ENCODE measurements around the gene TRDMT1. TPM values are rescaled to one million over a fixed set of nuclear protein-coding genes. Genes with fewer than 3 reads are reported as not detected.
"Not testable (repeated sequence)": the region's sequence is repeated elsewhere in the genome, so short reads cannot be mapped to it uniquely, and the experiment has no call there.

The TRDMT1 gene
- total RNA-seq, 5 donors from 2014 or later (not counting 1 experiment from before 2014, with no cell fraction given), result 14.1 to 22.6 (median 20.5) TPM

GRCh38 chr10:17120694-17121093 lies 80.8 kb downstream of the TRDMT1 start:
- Mint-ChIP-seq H3K36me3 (peaks cover 72% of the 10 kb centered on the region), H3K9me3 (no peaks in the 10 kb centered on the region), H3K27me3 (no peaks in the 10 kb centered on the region), H3K4me1 (peaks cover under 1 to 1% (median 1%) of the 10 kb centered on the region in 3 donors), H3K27ac (no peak overlapping the region), H3K4me3 (no peak overlapping the region)
- ChIA-PET POLR2A (no interaction called here), CTCF (no interaction called here)
- no peak for ATAC-seq (replicated peaks in 1 of 4)
- Histone ChIP-seq H3K27me3 (replicated peaks in 1 of 2; ENCODE audit: control insufficient read depth in 2 of 2, extremely low read depth in 1 of 2, insufficient read depth in 2 of 2, low read length in 1 of 2) (no peaks in the 10 kb centered on the region), H3K4me1 (ENCODE audit: control insufficient read depth in 1 of 2, extremely low read depth in 1 of 2, insufficient read depth in 2 of 2, low read length in 2 of 2) (no peaks in the 10 kb centered on the region), H3K27ac (ENCODE audit: low read length) (no peak overlapping the region), H3K9me3 (no peaks in the 10 kb centered on the region), H3K36me3 (ENCODE audit: control insufficient read depth in 2 of 2, extremely low read depth in 1 of 2, insufficient read depth in 1 of 2, low read length in 1 of 2) (peaks cover 0 to 14% of the 10 kb centered on the region in 2 donors), H3K4me3 (ENCODE audit: control insufficient read depth in 1 of 2, extremely low read depth in 1 of 2, low read length in 1 of 2) (no peak overlapping the region)
- no peak for DNase-seq
- WGBS (ENCODE audit: insufficient coverage), result 100% methylated on average over 1 of the region's 3 CpGs

- H3K27ac ChIP-seq (ENCODE audit: low read length), result no peak overlapping the region
- H3K9me3 ChIP-seq, result no peaks in the 10 kb centered on the region
- no peaks in the 10 kb centered on the region for H3K9me3 Mint-ChIP-seq
- no peak overlapping the region for H3K4me3 ChIP-seq (ENCODE audit: control insufficient read depth in 1 of 2, extremely low read depth in 1 of 2, low read length in 1 of 2)
- ChIA-PET POLR2A (no interaction called here), CTCF (no interaction called here)
- no peaks in the 10 kb centered on the region for H3K27me3 ChIP-seq (replicated peaks in 1 of 2; ENCODE audit: control insufficient read depth in 2 of 2, extremely low read depth in 1 of 2, insufficient read depth in 2 of 2, low read length in 1 of 2)
- H3K27ac Mint-ChIP-seq, result no peak overlapping the region
- H3K4me3 Mint-ChIP-seq, result no peak overlapping the region
- H3K4me1 Mint-ChIP-seq, result peaks cover 6 to 8% (median 7%) of the 10 kb centered on the region in 3 donors
- DNase-seq (no peak), ATAC-seq (replicated peaks in 1 of 4) (no peak)
- peaks cover 0 to 4% of the 10 kb centered on the region in 2 experiments for H3K4me1 ChIP-seq (ENCODE audit: control insufficient read depth in 1 of 2, extremely low read depth in 1 of 2, insufficient read depth in 2 of 2, low read length in 2 of 2)
- 94% methylated on average over 2 of the region's 3 CpGs for WGBS (ENCODE audit: insufficient coverage)
- H3K36me3 ChIP-seq (ENCODE audit: control insufficient read depth in 2 of 2, extremely low read depth in 1 of 2, insufficient read depth in 1 of 2, low read length in 1 of 2), result peaks cover 0 to 14% of the 10 kb centered on the region in 2 donors
- no peaks in the 10 kb centered on the region for H3K27me3 Mint-ChIP-seq
- peaks cover 73% of the 10 kb centered on the region for H3K36me3 Mint-ChIP-seq
Observed at GRCh38 chr10:17119845-17120244, 81.6 kb downstream of the TRDMT1 start.

DNA sequence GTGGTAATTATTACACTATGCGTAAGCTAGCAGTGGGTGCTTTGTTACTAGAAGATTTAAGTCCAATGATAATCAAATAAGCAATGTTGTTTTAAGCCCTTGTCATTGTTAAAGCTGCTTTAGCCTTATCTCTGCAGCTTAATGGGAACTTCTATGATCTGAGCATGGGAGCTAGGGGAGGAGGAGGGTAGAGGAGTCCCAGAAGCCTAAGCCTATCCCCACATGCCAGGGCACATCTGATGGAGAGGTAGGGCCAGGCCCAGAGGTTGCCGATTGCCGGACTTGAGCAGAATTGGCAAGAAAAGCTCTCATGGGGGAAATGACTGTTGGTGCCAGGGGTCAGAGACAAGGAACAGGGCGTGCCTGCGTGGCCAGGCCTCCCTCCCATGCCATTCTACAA lies 85.3 kb downstream of the TRDMT1 start:
- peaks cover 6 to 8% (median 7%) of the 10 kb centered on the region in 3 donors for H3K4me1 Mint-ChIP-seq
- Histone ChIP-seq H3K9me3 (no peaks in the 10 kb centered on the region), H3K36me3 (ENCODE audit: control insufficient read depth in 2 of 2, extremely low read depth in 1 of 2, insufficient read depth in 1 of 2, low read length in 1 of 2) (peaks cover 0 to 6% of the 10 kb centered on the region in 2 donors), H3K4me3 (ENCODE audit: control insufficient read depth in 1 of 2, extremely low read depth in 1 of 2, low read length in 1 of 2) (no peak overlapping the region), H3K4me1 (ENCODE audit: control insufficient read depth in 1 of 2, extremely low read depth in 1 of 2, insufficient read depth in 2 of 2, low read length in 2 of 2) (peaks cover 0 to 4% of the 10 kb centered on the region in 2 experiments), H3K27ac (ENCODE audit: low read length) (no peak overlapping the region), H3K27me3 (replicated peaks in 1 of 2; ENCODE audit: control insufficient read depth in 2 of 2, extremely low read depth in 1 of 2, insufficient read depth in 2 of 2, low read length in 1 of 2) (no peaks in the 10 kb centered on the region)
- POLR2A ChIA-PET, result interaction anchor here in 1 of 2 donors (0.6 kb wide), 1 partner anchor 65 kb away, joined by 4 read pairs; no protein-coding TSS in a partner anchor
- CTCF ChIA-PET, result no interaction called here
- no peak overlapping the region for H3K27ac Mint-ChIP-seq
- DNase-seq (no peak), ATAC-seq (replicated peaks in 1 of 4) (no peak)
- H3K36me3 Mint-ChIP-seq, result peaks cover 69% of the 10 kb centered on the region
- H3K4me3 Mint-ChIP-seq, result no peak overlapping the region
- WGBS (ENCODE audit: insufficient coverage), result 100% methylated on average over 1 of the region's 5 CpGs
- no peaks in the 10 kb centered on the region for H3K27me3 Mint-ChIP-seq
- H3K9me3 Mint-ChIP-seq, result no peaks in the 10 kb centered on the region

- Histone ChIP-seq H3K27me3 (replicated peaks in 1 of 2; ENCODE audit: control insufficient read depth in 2 of 2, extremely low read depth in 1 of 2, insufficient read depth in 2 of 2, low read length in 1 of 2) (no peaks in the 10 kb centered on the region), H3K4me1 (ENCODE audit: control insufficient read depth in 1 of 2, extremely low read depth in 1 of 2, insufficient read depth in 2 of 2, low read length in 2 of 2) (peaks cover 0 to 4% of the 10 kb centered on the region in 2 experiments), H3K9me3 (no peaks in the 10 kb centered on the region), H3K36me3 (ENCODE audit: control insufficient read depth in 2 of 2, extremely low read depth in 1 of 2, insufficient read depth in 1 of 2, low read length in 1 of 2) (peaks cover 0 to 3% of the 10 kb centered on the region in 2 donors), H3K4me3 (ENCODE audit: control insufficient read depth in 1 of 2, extremely low read depth in 1 of 2, low read length in 1 of 2) (no peak overlapping the region), H3K27ac (ENCODE audit: low read length) (no peak overlapping the region)
- H3K9me3 Mint-ChIP-seq, result no peaks in the 10 kb centered on the region
- H3K4me1 Mint-ChIP-seq, result peaks cover 6 to 8% (median 7%) of the 10 kb centered on the region in 3 donors
- 90% methylated on average over 2 of the region's 5 CpGs for WGBS (ENCODE audit: insufficient coverage)
- no peak overlapping the region for H3K27ac Mint-ChIP-seq
- DNase-seq, result no peak
- H3K4me3 Mint-ChIP-seq, result no peak overlapping the region
- no peak for ATAC-seq (replicated peaks in 1 of 4)
- H3K36me3 Mint-ChIP-seq, result peaks cover 68% of the 10 kb centered on the region
- POLR2A ChIA-PET, result interaction anchor here in 1 of 2 donors (0.6 kb wide), 1 partner anchor 678 kb away, joined by 6 read pairs; no protein-coding TSS in a partner anchor
- no peaks in the 10 kb centered on the region for H3K27me3 Mint-ChIP-seq
- CTCF ChIA-PET, result no interaction called here
Observed at GRCh38 chr10:17115683-17116082, 85.8 kb downstream of the TRDMT1 start.

GRCh38 chr10:17114878-17115444 lies 86.5 kb downstream of the TRDMT1 start:
- peaks cover 62% of the 10 kb centered on the region for H3K36me3 Mint-ChIP-seq
- POLR2A ChIA-PET, result interaction anchor here in 1 of 2 donors (0.6 kb wide), 1 partner anchor 677 kb away, joined by 6 read pairs; no protein-coding TSS in a partner anchor
- H3K4me3 Mint-ChIP-seq; CTCF ChIA-PET; H3K9me3 Mint-ChIP-seq; H3K36me3 ChIP-seq (ENCODE audit: control insufficient read depth in 2 of 2, extremely low read depth in 1 of 2, insufficient read depth in 1 of 2, low read length in 1 of 2); H3K27me3 ChIP-seq (replicated peaks in 1 of 2; ENCODE audit: control insufficient read depth in 2 of 2, extremely low read depth in 1 of 2, insufficient read depth in 2 of 2, low read length in 1 of 2); H3K27me3 Mint-ChIP-seq; H3K27ac ChIP-seq (ENCODE audit: low read length); H3K4me3 ChIP-seq (ENCODE audit: control insufficient read depth in 1 of 2, extremely low read depth in 1 of 2, low read length in 1 of 2); H3K4me1 ChIP-seq (ENCODE audit: control insufficient read depth in 1 of 2, extremely low read depth in 1 of 2, insufficient read depth in 2 of 2, low read length in 2 of 2); H3K4me1 Mint-ChIP-seq; H3K27ac Mint-ChIP-seq; H3K9me3 ChIP-seq: not testable (repeated sequence)
- ATAC-seq (replicated peaks in 1 of 4) (peak; percentile 31 to 65 (median 54)), DNase-seq (peak in 1 of 35 experiments; percentile 12)
- 96% methylated on average over 8 of the region's 13 CpGs for whole genome bisulfite sequencing (ENCODE audit: insufficient coverage)

DNA sequence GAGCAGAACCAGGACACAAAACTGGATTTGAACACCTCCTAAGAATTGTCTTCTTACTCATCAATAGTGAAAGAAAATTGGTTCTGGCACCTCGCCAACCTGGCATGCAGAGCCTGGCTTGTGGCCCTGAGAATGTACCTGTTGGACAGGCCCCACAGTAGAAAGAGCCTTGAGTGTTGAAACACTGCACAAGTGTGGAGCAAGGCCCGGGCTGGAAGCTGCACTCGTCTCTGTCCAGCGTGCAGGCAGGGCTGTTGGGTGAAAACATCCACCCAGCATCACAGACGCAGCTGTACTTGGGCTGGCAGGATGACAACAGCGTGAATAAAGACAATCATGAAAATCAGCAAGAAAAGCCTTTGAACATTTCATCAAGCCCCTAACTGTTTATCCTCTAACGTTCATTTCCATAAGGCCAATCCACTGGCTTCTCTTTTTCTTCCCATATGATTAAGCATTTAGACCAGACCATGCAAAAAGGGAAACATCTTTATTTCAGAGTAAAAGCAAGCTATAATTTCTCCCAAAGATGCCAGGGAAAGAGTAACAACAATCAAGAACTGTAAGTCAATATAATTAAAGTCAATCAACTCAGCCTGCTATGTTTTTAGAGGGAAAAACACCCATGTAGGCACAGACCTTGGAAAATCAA lies 87.5 kb downstream of the TRDMT1 start:
- 92% methylated on average over 6 of the region's 7 CpGs for WGBS (ENCODE audit: insufficient coverage)
- DNase-seq, result peak in 1 of 35 experiments; percentile 6
- ChIA-PET CTCF (no interaction called here), POLR2A (interaction anchor here in 1 of 2 donors (0.7 kb wide), 1 partner anchor 24 kb away, joined by 3 read pairs; no protein-coding TSS in a partner anchor)
- Histone ChIP-seq H3K4me1 (ENCODE audit: control insufficient read depth in 1 of 2, extremely low read depth in 1 of 2, insufficient read depth in 2 of 2, low read length in 2 of 2) (peaks cover 0 to 4% of the 10 kb centered on the region in 2 experiments), H3K27me3 (replicated peaks in 1 of 2; ENCODE audit: control insufficient read depth in 2 of 2, extremely low read depth in 1 of 2, insufficient read depth in 2 of 2, low read length in 1 of 2) (no peaks in the 10 kb centered on the region), H3K9me3 (no peaks in the 10 kb centered on the region), H3K4me3 (ENCODE audit: control insufficient read depth in 1 of 2, extremely low read depth in 1 of 2, low read length in 1 of 2) (no peak overlapping the region), H3K36me3 (ENCODE audit: control insufficient read depth in 2 of 2, extremely low read depth in 1 of 2, insufficient read depth in 1 of 2, low read length in 1 of 2) (no peaks in the 10 kb centered on the region), H3K27ac (ENCODE audit: low read length) (no peak overlapping the region)
- H3K27me3 Mint-ChIP-seq, result no peaks in the 10 kb centered on the region
- H3K4me3 Mint-ChIP-seq, result no peak overlapping the region
- peaks cover 6 to 12% (median 8%) of the 10 kb centered on the region in 3 donors for H3K4me1 Mint-ChIP-seq
- peaks cover 60% of the 10 kb centered on the region for H3K36me3 Mint-ChIP-seq
- no peak for ATAC-seq (replicated peaks in 1 of 4)
- no peaks in the 10 kb centered on the region for H3K9me3 Mint-ChIP-seq
- no peak overlapping the region for H3K27ac Mint-ChIP-seq

Data from T-cell (primary cell).